Activated CD4-positive, alpha-beta memory T cell treated with anti-CD3 and anti-CD28 coated beads for 36 hours (primary cell): ENCODE measurements around the gene CTNS. TPM values are rescaled to one million over a fixed set of nuclear protein-coding genes. Genes with fewer than 3 reads are reported as not detected.
"Not testable (repeated sequence)": the region's sequence is repeated elsewhere in the genome, so short reads cannot be mapped to it uniquely, and the experiment has no call there.

Experiments
- CTCF ChIA-PET: fragments of 350-600 bp; sonication (Branson Sonifier 250); formaldehyde crosslinking; loops from one replicate; lab custom pipeline; 2021; ENCODE audit warnings: antibody characterized with exemption, inconsistent platforms; lab: Charles Lee
- POLR2A ChIA-PET: fragments of 350-600 bp; sonication (Branson Sonifier 250); formaldehyde crosslinking; loops from one replicate; lab custom pipeline; 2021; ENCODE audit warnings: antibody characterized with exemption; lab: Charles Lee
- DNase-seq: peaks from one replicate; pipeline ENCODE4 v3.0.0-alpha.2; 2020
- H3K27ac Mint-ChIP-seq: one replicate; pipeline ENCODE4 v1.8.0; 2021; ENCODE audit warnings: mixed read lengths
- H3K27me3 Mint-ChIP-seq: one replicate; pipeline ENCODE4 v1.8.0; 2021; ENCODE audit warnings: mixed read lengths
- H3K36me3 Mint-ChIP-seq: one replicate; pipeline ENCODE4 v1.8.0; 2021; ENCODE audit warnings: mixed read lengths
- H3K4me1 Mint-ChIP-seq: one replicate; pipeline ENCODE4 v1.8.0; 2021; ENCODE audit warnings: low read depth, mixed read lengths
- H3K4me3 Mint-ChIP-seq: one replicate; pipeline ENCODE4 v1.8.0; 2021; ENCODE audit warnings: mild to moderate bottlenecking, mixed read lengths
- H3K9me3 Mint-ChIP-seq: one replicate; pipeline ENCODE4 v1.8.0; 2021; ENCODE audit warnings: mixed read lengths
- intact Hi-C: fragments of 100-400 bp; cut with micrococcal nuclease; formaldehyde crosslinking; loops from one replicate; pipeline ENCODE4 v1.15.1; 2023
- total RNA-seq, 2 experiments: library from RNA; stranded (reverse); gene quantifications; one replicate each; pipeline ENCODE4 v1.2.3, GENCODE V29; 2021

Gene CTNS
- total RNA-seq, 2 experiments from 2014 or later = 17.7 to 19.8 TPM

DNA sequence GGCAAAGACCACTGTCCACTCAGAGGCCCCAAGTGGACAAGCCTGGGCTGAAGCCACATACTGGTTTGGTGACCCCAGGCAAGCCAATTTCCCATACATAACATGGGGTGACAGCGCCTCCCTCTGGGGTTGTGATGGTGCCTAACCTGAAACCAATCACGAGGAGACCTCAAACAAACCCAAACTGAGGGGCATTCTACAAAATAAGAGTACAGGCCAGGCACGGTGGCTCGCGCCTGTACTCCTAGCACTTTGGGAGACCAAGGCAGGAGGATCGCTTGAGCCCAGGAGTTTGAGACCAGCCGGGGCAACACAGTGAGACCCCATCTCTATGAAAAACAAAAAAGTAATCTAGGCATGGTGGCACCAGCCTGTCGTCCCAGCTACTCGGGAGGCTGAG is 55.8 kb downstream of the CTNS start:
- ChIA-PET CTCF (interaction anchor here (0.7 to 2.4 kb wide), 2 partner anchors 19 to 90 kb away, joined by 3 to 7 read pairs; no protein-coding TSS in a partner anchor), POLR2A (no interaction called here)
- intact Hi-C loops = no loop called here
- Mint-ChIP-seq H3K9me3 (no peaks in the 10 kb centered on the region), H3K4me1 (peaks cover 20% of the 10 kb centered on the region), H3K27me3 (no peaks in the 10 kb centered on the region), H3K27ac (no peak overlapping the region), H3K36me3 (peaks cover 9% of the 10 kb centered on the region), H3K4me3 (no peak overlapping the region)
- DNase-seq = no peak

DNA sequence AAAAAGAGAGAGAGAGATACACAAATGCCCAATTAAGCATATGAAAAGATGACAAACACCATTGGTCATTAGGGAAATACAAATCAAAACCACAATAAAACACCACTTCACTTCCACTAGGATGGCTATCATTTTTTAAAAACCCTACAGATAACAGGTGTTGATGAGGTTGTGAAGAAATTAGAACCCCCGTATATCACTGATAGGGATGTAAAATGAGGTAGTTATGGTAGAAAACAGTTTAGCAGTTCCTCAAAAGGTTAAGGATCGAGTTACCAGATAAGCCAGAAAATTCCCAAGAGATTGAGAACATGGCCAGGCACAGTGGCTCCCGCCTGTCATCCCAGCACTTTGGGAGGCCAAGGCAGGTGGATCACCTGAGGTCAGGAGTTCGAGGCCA is 56.6 kb downstream of the CTNS start:
- H3K27ac Mint-ChIP-seq = no peak overlapping the region
- ChIA-PET POLR2A (interaction anchor here (0.7 kb wide), 1 partner anchor 70 kb away, joined by 3 read pairs; no protein-coding TSS in a partner anchor), CTCF (interaction anchor here (2.4 to 3.4 kb wide), 2 partner anchors 10 to 18 kb away, joined by 7 to 23 read pairs; no protein-coding TSS in a partner anchor)
- DNase-seq = no peak
- no peak overlapping the region for H3K4me3 Mint-ChIP-seq
- peaks cover 20% of the 10 kb centered on the region for H3K4me1 Mint-ChIP-seq
- H3K9me3 Mint-ChIP-seq = peaks cover 6% of the 10 kb centered on the region
- H3K36me3 Mint-ChIP-seq = peaks cover 9% of the 10 kb centered on the region
- no peaks in the 10 kb centered on the region for H3K27me3 Mint-ChIP-seq
- intact Hi-C loops = no loop called here

DNA sequence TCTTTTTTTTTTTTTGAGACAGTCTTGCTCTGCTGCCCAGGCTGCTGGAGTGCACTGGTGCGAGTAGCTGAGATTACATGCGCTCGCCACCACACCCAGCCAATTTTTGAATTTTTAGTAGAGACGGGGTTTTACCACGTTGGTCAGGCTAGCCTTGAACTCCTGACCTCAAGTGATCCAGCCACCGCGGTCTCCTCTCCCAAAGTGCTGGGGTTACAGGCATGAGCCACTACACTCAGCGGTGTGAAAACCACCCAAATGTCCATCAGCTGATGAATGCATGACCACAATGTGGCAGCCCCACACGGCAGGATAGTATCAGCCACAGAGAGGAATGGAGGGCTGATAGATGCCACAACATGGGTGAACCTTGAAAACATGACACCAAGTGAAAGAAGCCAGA is 57.3 kb downstream of the CTNS start:
- Mint-ChIP-seq H3K4me1 (peaks cover 20% of the 10 kb centered on the region), H3K27me3 (no peaks in the 10 kb centered on the region), H3K4me3 (peak overlapping the region; percentile 84), H3K27ac (peak overlapping the region; percentile 51), H3K9me3 (peaks cover 8% of the 10 kb centered on the region), H3K36me3 (peaks cover 9% of the 10 kb centered on the region)
- intact Hi-C loops = no loop called here
- peak; percentile 81 for DNase-seq
- CTCF ChIA-PET = interaction anchor here (2.4 to 3.4 kb wide), 2 partner anchors 11 to 17 kb away, joined by 7 to 23 read pairs; no protein-coding TSS in a partner anchor
- POLR2A ChIA-PET = interaction anchor here (0.7 to 4.3 kb wide), 3 partner anchors 11 to 70 kb away, joined by 3 to 24 read pairs (median 3); no protein-coding TSS in a partner anchor

DNA sequence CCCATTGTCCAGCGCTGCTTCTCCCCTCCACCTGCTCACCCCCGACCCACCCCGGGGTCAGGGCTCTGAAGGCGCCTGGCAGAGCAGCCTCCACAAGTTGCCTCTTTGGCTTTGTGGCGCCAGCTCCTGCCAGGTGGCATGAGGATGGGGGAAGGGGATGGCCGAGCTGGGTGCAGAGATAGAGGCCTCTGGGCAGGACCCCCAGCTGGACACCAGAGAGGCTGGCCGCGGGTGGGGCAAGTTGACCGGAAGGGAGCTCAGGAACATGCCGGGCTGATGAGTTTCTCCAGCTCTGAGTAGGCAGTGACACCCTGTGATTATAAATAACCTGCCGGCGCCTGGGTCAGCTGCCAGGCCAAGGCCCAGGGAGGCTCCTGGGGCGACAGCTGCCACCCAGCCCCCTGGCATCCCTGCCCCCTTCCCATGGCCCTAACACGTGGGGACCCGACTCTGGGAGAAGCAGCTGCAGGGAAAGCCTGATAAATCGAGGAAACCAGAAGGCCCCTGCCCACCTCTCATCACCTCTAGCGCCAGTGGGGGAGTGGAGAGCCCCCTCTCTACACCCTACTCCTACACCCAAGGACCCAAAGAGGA is 58.7 kb downstream of the CTNS start:
- CTCF ChIA-PET = interaction anchor here (0.6 to 3.4 kb wide), 7 partner anchors 12 to 151 kb away, joined by 3 to 23 read pairs (median 5); partner anchors contain the start of genes HASPIN and NCBP3
- POLR2A ChIA-PET = interaction anchor here (1.1 to 4.3 kb wide), 4 partner anchors 10 to 65 kb away, joined by 3 to 24 read pairs (median 8); partner anchors contain the start of gene HASPIN
- Mint-ChIP-seq H3K36me3 (peaks cover 6% of the 10 kb centered on the region), H3K27me3 (no peaks in the 10 kb centered on the region), H3K9me3 (peaks cover 8% of the 10 kb centered on the region), H3K27ac (peak overlapping the region; percentile 71), H3K4me1 (peaks cover 20% of the 10 kb centered on the region), H3K4me3 (peak overlapping the region; percentile 84)
- intact Hi-C loops = loop anchor here (1.0 kb wide), 1 partner anchor 16 kb away; no protein-coding TSS in a partner anchor
- DNase-seq = peak; percentile 20

DNA sequence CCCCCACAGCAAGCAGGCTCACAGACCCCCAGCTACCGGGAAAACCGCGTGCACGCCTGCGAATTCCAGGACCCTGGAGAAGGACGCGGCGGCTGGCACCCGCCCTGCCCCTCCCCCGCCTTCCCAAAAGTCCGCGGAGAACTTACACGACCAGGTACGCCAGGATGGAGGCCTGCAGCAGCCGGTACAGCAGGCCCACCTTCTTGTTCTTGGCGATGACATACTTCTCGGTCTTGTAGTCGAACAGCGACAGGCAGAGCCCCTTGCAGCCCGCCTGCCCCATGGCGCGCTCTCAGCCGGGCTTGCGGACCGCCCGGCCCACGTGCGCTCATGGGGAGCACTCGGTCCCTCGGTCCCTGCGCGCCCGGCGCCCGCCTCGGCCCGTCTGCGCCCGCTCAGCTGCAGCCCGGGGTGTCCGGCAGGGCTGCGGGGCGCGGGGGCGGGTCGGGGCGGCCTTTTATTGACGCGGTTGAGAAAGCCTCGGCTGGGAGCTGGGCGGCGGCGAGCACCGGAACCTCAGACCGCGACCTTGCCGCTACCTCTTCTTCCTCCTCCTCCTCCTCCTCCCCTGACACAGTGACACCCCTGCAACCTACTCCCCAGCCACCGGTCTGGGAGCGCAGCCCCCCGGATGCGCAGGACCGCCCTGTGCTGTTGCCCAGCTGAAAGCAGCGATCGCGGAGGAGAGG is 59.3 kb downstream of the CTNS start, which contains the start of gene P2RX5:
Gene P2RX5, minus strand, starts transcription at position 433 of the 689 bp plus-strand sequence. Its CDS starts 150 bp downstream, at position 283.
- H3K36me3 Mint-ChIP-seq = peaks cover 3% of the 10 kb centered on the region
- H3K27ac Mint-ChIP-seq = peak within 1 kb of the TSS; percentile 76
- CTCF ChIA-PET = interaction anchor here (0.6 to 3.4 kb wide), 7 partner anchors 13 to 150 kb away, joined by 3 to 23 read pairs (median 5); partner anchors contain the start of gene NCBP3
- intact Hi-C loops = loop anchor here (1.0 kb wide), 1 partner anchor 15 kb away; no protein-coding TSS in a partner anchor
- H3K27me3 Mint-ChIP-seq = no peaks in the 10 kb centered on the region
- POLR2A ChIA-PET = interaction anchor here (1.1 to 4.3 kb wide), 4 partner anchors 9 to 65 kb away, joined by 3 to 24 read pairs (median 8); partner anchors contain the start of gene HASPIN
- DNase-seq = peak; percentile 56
- H3K4me1 Mint-ChIP-seq = peaks cover 20% of the 10 kb centered on the region
- peaks cover 8% of the 10 kb centered on the region for H3K9me3 Mint-ChIP-seq
- peak within 1 kb of the TSS; percentile 87 for H3K4me3 Mint-ChIP-seq

DNA sequence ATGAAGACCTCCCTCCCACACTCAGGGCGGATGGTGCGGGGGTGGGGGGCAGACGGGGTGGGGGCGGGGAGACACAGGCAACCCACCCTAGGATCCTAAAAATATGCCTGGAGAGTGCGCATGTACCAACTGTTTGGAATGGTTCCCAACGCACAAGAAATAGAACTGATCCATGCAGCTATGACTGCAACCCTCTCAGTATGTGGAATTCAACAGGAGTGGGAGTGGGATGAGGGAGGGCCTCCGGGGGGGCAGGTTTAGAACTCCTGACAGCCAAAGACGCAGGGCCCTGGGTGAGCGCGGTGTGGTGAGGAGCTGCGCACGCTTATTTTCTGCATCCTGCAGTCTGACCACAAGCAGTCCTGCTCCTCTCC is 60.5 kb downstream of the CTNS start:
- Mint-ChIP-seq H3K27me3 (no peaks in the 10 kb centered on the region), H3K4me3 (peak overlapping the region; percentile 3), H3K36me3 (peaks cover 2% of the 10 kb centered on the region), H3K27ac (no peak overlapping the region), H3K4me1 (peaks cover 20% of the 10 kb centered on the region), H3K9me3 (peaks cover 11% of the 10 kb centered on the region)
- CTCF ChIA-PET = interaction anchor here (2.9 kb wide), 1 partner anchor 41 kb away, joined by 14 read pairs; no protein-coding TSS in a partner anchor
- intact Hi-C loops = no loop called here
- POLR2A ChIA-PET = interaction anchor here (4.3 kb wide), 1 partner anchor 14 kb away, joined by 24 read pairs; no protein-coding TSS in a partner anchor
- no peak for DNase-seq

GRCh38 chr17:3698139-3698538 is 61.6 kb downstream of the CTNS start:
- ChIA-PET POLR2A (no interaction called here), CTCF (no interaction called here)
- no peak overlapping the region for H3K27ac Mint-ChIP-seq
- H3K4me1 Mint-ChIP-seq = peaks cover 19% of the 10 kb centered on the region
- H3K4me3 Mint-ChIP-seq = no peak overlapping the region
- no peaks in the 10 kb centered on the region for H3K27me3 Mint-ChIP-seq
- peaks cover 14% of the 10 kb centered on the region for H3K9me3 Mint-ChIP-seq
- peaks cover 9% of the 10 kb centered on the region for H3K36me3 Mint-ChIP-seq
- intact Hi-C loops = no loop called here
- DNase-seq = no peak

GRCh38 chr17:3699951-3700350 is 63.4 kb downstream of the CTNS start:
- intact Hi-C loops = no loop called here
- no peak overlapping the region for H3K4me3 Mint-ChIP-seq
- H3K36me3 Mint-ChIP-seq = peaks cover 9% of the 10 kb centered on the region
- POLR2A ChIA-PET = no interaction called here
- no peak overlapping the region for H3K27ac Mint-ChIP-seq
- CTCF ChIA-PET = interaction anchor here (1.2 kb wide), 1 partner anchor 17 kb away, joined by 5 read pairs; no protein-coding TSS in a partner anchor
- H3K4me1 Mint-ChIP-seq = peaks cover 3% of the 10 kb centered on the region
- no peaks in the 10 kb centered on the region for H3K27me3 Mint-ChIP-seq
- no peak for DNase-seq
- H3K9me3 Mint-ChIP-seq = peaks cover 14% of the 10 kb centered on the region

- DNase-seq, POLR2A ChIA-PET: not testable (repeated sequence)
- CTCF ChIA-PET = interaction anchor here (1.1 to 1.2 kb wide), 2 partner anchors 19 to 136 kb away, joined by 3 to 4 read pairs; no protein-coding TSS in a partner anchor
These were observed 65.5 kb downstream of the CTNS start for GRCh38 chr17:3702041-3702539.

DNA sequence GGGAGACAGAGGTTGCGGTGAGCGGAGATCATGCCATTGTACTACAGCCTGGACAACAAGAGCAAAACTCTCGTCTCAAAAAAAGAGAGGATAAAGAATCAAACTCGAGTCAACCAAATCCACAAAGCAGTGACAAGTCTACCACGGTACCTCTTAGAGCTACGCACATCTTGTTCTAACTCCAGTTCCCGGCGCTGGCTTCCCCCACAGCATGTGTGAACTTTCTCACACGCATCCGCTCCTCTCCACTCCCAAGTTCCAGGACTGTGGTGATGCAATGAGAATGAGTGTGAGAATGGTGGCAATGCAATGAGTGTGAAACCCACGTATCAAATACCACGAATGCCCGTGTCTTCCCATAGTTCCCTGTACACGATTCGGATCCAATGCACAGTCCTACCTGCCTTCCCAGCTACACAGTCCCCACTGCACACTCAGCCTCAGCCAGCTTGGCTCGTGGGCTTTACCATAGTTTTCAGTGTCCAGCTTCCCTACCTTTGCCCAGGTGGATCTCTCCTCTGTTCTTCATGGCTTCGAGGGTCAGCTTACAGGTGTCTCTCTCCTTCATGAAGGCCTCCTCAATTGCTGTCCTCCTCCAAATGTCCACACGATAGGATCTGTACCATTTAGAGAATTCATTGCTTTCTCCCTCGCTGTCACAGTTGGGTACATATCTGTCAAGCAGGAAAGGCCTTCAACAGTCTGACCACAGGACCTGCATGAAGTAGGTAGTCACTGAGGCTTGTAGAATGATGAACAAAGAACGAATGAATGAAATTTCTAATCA is 68.6 kb downstream of the CTNS start:
- H3K27ac Mint-ChIP-seq = no peak overlapping the region
- H3K27me3 Mint-ChIP-seq = no peaks in the 10 kb centered on the region
- ChIA-PET CTCF (no interaction called here), POLR2A (interaction anchor here (1.2 to 1.3 kb wide), 2 partner anchors 10 to 11 kb away, joined by 3 read pairs; no protein-coding TSS in a partner anchor)
- DNase-seq = no peak
- H3K9me3 Mint-ChIP-seq = peaks cover 6% of the 10 kb centered on the region
- no peak overlapping the region for H3K4me3 Mint-ChIP-seq
- peaks cover 17% of the 10 kb centered on the region for H3K4me1 Mint-ChIP-seq
- H3K36me3 Mint-ChIP-seq = peaks cover 9% of the 10 kb centered on the region
- intact Hi-C loops = loop anchor here (5.0 kb wide), 1 partner anchor 798 kb away; no protein-coding TSS in a partner anchor

More at GRCh38 chr17:3702041-3702539, 65.5 kb downstream of the CTNS start:
- H3K4me1 Mint-ChIP-seq, intact Hi-C loops, H3K36me3 Mint-ChIP-seq, H3K27ac Mint-ChIP-seq, H3K4me3 Mint-ChIP-seq, H3K27me3 Mint-ChIP-seq: not testable (repeated sequence)
- peaks cover 14% of the 10 kb centered on the region for H3K9me3 Mint-ChIP-seq

DNA sequence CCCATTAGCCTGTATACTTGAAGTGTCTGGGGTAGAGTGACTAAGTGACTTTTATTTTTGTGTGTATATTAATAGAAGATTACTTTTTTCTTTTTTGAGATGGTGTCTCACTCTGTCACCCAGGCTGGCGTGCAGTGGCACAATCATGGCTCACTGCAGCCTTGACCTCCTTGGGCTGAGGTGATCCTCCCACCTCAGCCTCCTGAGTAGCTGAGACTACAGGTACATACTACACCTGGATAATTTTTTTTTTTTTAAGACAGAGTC is 69.1 kb downstream of the CTNS start:
- POLR2A ChIA-PET = interaction anchor here (1.2 to 1.3 kb wide), 2 partner anchors 10 to 12 kb away, joined by 3 read pairs; no protein-coding TSS in a partner anchor
- H3K27me3 Mint-ChIP-seq, DNase-seq, H3K36me3 Mint-ChIP-seq, H3K4me3 Mint-ChIP-seq, H3K9me3 Mint-ChIP-seq, H3K27ac Mint-ChIP-seq, CTCF ChIA-PET: not testable (repeated sequence)
- intact Hi-C loops = loop anchor here (5.0 kb wide), 1 partner anchor 798 kb away; no protein-coding TSS in a partner anchor
- H3K4me1 Mint-ChIP-seq = peaks cover 21% of the 10 kb centered on the region
